ENCODE measurements around the gene JAKMIP1.

DNA sequence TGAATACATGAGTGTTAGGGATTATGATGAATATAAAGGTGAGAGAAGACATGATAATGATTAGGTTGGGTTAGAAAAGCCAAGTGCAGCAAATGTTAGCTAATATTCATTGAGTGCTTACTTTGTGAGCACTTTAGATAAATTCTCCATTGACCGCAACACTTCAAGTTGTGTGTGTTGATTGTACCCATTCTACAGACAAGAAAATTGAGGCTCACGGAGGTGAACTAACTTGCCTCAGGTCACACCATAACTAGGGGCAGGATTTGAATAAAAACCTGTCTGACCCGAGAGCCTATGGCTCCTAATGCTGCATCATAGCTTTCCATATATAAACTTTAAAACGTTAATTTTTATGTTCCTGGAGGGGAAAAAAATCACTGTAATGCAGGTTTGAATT, 167.0 kb downstream of the JAKMIP1 start:
- TF ChIP-seq POLR2A (IDR thresholded peaks at IDR 0.05), result no peak
- TF ChIP-seq, protein P1, sequence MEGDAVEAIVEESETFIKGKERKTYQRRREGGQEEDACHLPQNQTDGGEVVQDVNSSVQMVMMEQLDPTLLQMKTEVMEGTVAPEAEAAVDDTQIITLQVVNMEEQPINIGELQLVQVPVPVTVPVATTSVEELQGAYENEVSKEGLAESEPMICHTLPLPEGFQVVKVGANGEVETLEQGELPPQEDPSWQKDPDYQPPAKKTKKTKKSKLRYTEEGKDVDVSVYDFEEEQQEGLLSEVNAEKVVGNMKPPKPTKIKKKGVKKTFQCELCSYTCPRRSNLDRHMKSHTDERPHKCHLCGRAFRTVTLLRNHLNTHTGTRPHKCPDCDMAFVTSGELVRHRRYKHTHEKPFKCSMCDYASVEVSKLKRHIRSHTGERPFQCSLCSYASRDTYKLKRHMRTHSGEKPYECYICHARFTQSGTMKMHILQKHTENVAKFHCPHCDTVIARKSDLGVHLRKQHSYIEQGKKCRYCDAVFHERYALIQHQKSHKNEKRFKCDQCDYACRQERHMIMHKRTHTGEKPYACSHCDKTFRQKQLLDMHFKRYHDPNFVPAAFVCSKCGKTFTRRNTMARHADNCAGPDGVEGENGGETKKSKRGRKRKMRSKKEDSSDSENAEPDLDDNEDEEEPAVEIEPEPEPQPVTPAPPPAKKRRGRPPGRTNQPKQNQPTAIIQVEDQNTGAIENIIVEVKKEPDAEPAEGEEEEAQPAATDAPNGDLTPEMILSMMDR (IDR thresholded peaks at IDR 0.05), result no peak
